ENCODE measurements around the gene EVI5.

GRCh38 chr1:92701147-92701546, 83.8 kb downstream of the EVI5 start:
- no peak for TF ChIP-seq CTCF (IDR thresholded peaks at IDR 0.05)
- TF ChIP-seq POLR2A (IDR thresholded peaks at IDR 0.05): no peak
- no peak for TF ChIP-seq POLR2AphosphoS5 (IDR thresholded peaks at IDR 0.05)

Data from breast epithelium (tissue), 3 donors.